Central memory CD8-positive, alpha-beta T cell (primary cell): ENCODE results near the gene RASAL2.

Source experiments
- ATAC-seq: fragments of 150-1000 bp; cut with Tn5 transposase; replicated peaks from 2 replicates; pipeline ENCODE4 v1.10.0; 2022; ENCODE audit warnings: mild to moderate bottlenecking, moderate FRiP score, moderate number of reproducible peaks; ENCODE audit not compliant: poor library complexity, severe bottlenecking; ENCODE audit errors: extremely low read depth
- DNase-seq, 2 donors: peaks; one replicate each; pipeline ENCODE4 v3.0.0; 2021; ENCODE audit warnings: low spot score in 2 of 2
- H3K27ac Mint-ChIP-seq: one replicate; pipeline ENCODE4 v1.8.0; 2022; ENCODE audit warnings: low read depth, mild to moderate bottlenecking, moderate library complexity, mixed read lengths
- H3K27me3 Mint-ChIP-seq: one replicate; pipeline ENCODE4 v1.8.0; 2022; ENCODE audit warnings: mixed read lengths
- H3K36me3 Mint-ChIP-seq: one replicate; pipeline ENCODE4 v1.8.0; 2022; ENCODE audit warnings: mild to moderate bottlenecking, moderate library complexity, mixed read lengths; ENCODE audit not compliant: insufficient read depth
- H3K4me1 Mint-ChIP-seq: one replicate; pipeline ENCODE4 v1.8.0; 2022; ENCODE audit warnings: mixed read lengths
- H3K4me3 Mint-ChIP-seq: one replicate; pipeline ENCODE4 v1.8.0; 2022; ENCODE audit warnings: mild to moderate bottlenecking, moderate library complexity, mixed read lengths
- H3K9me3 Mint-ChIP-seq: one replicate; pipeline ENCODE4 v1.8.0; 2022; ENCODE audit warnings: mixed read lengths

Gene RASAL2

GRCh38 chr1:178160736-178161475, 67.0 kb downstream of the RASAL2 start:
- Mint-ChIP-seq H3K9me3 (no peaks in the 10 kb centered on the region), H3K36me3 (no peaks in the 10 kb centered on the region), H3K27ac (no peak overlapping the region), H3K4me1 (no peaks in the 10 kb centered on the region), H3K27me3 (no peaks in the 10 kb centered on the region), H3K4me3 (no peak overlapping the region)
- ATAC-seq, result no peak
- DNase-seq, result no peak

DNA sequence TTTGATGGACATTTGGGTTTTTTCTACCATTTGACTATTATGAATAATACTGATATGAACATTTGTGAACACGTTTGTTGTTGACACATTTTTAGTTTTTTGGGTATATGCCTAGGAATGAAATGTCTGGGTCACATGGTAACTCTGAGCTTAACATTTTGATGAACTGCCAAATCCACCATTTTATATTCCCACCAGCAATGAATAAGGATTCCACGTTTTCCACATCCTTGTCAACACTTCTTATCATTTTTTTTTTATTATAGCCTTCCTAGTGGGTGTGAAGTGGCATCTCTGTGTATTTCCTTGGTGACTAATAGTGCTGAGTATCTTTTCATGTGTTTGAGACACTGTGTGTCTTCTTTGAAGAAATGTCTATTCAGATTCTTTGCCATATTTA, 67.6 kb downstream of the RASAL2 start:
- Mint-ChIP-seq H3K36me3 (no peaks in the 10 kb centered on the region), H3K27ac (no peak overlapping the region), H3K4me3 (no peak overlapping the region), H3K4me1 (no peaks in the 10 kb centered on the region), H3K27me3 (no peaks in the 10 kb centered on the region), H3K9me3 (no peaks in the 10 kb centered on the region)
- no peak for ATAC-seq
- DNase-seq, result no peak

- no peaks in the 10 kb centered on the region for H3K36me3 Mint-ChIP-seq
- no peaks in the 10 kb centered on the region for H3K9me3 Mint-ChIP-seq
- no peak for ATAC-seq
Measured at GRCh38 chr1:178165196-178165595, 71.3 kb downstream of the RASAL2 start.

DNA sequence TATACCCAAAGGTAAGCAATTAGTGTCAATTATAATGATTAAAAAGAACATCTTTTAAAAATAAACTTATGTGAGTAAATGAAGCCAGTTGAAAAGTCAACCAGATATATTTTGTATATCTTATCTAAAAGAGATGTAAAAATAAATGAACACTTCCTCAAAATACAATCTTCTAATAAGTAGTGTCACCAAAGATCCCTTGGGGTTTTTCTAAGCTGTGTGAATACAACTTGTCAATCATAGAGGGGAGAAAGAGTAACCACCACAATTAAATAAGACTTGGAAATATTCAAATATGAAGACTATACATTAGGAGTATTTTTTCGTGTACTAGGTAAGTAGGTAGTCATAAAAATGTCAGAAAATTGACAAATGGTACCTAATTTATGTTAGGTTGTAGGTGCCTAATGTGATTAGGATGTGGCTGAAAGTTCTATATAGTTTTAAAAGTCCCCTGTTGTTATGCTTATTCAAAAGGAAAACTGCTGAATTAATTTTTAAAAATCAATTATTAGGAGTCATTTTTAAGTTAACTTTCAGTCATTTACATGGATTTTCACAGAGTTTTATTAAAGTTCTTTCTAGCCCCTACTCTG, 72.6 kb downstream of the RASAL2 start:
- Mint-ChIP-seq H3K4me3 (no peak overlapping the region), H3K36me3 (no peaks in the 10 kb centered on the region), H3K9me3 (no peaks in the 10 kb centered on the region), H3K27ac (no peak overlapping the region), H3K4me1 (no peaks in the 10 kb centered on the region), H3K27me3 (no peaks in the 10 kb centered on the region)
- ATAC-seq (no peak), DNase-seq (no peak)

More at GRCh38 chr1:178165196-178165595, 71.3 kb downstream of the RASAL2 start:
- no peak for DNase-seq
- no peaks in the 10 kb centered on the region for H3K27me3 Mint-ChIP-seq
- no peak overlapping the region for H3K4me3 Mint-ChIP-seq
- H3K27ac Mint-ChIP-seq, result no peak overlapping the region
- no peaks in the 10 kb centered on the region for H3K4me1 Mint-ChIP-seq

GRCh38 chr1:178168536-178168935, 74.6 kb downstream of the RASAL2 start:
- ATAC-seq, result no peak
- Mint-ChIP-seq H3K27ac (no peak overlapping the region), H3K36me3 (no peaks in the 10 kb centered on the region), H3K4me3 (no peak overlapping the region), H3K9me3 (no peaks in the 10 kb centered on the region), H3K27me3 (no peaks in the 10 kb centered on the region), H3K4me1 (no peaks in the 10 kb centered on the region)
- DNase-seq, result no peak

DNA sequence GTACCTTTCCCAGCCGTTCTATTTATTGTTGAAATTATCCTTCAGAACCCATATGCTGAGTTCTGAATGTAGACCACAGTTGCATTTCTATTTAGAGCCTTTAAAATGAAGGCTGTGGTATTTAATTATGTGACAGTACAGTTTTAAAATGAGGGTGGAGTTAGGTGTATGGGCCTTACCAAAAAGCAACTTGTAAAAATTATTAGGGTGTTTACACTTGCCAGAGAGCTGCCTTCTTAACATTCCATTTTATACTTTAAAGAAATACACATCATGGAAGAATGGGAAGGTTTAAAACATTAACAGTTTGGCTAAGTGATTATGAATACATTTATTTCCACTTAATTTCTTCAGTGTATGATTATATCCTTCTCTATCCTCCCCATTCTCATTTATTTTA, 75.7 kb downstream of the RASAL2 start:
- Mint-ChIP-seq H3K27ac (no peak overlapping the region), H3K4me1 (no peaks in the 10 kb centered on the region), H3K36me3 (no peaks in the 10 kb centered on the region), H3K27me3 (no peaks in the 10 kb centered on the region), H3K9me3 (no peaks in the 10 kb centered on the region), H3K4me3 (no peak overlapping the region)
- ATAC-seq (no peak), DNase-seq (no peak)

DNA sequence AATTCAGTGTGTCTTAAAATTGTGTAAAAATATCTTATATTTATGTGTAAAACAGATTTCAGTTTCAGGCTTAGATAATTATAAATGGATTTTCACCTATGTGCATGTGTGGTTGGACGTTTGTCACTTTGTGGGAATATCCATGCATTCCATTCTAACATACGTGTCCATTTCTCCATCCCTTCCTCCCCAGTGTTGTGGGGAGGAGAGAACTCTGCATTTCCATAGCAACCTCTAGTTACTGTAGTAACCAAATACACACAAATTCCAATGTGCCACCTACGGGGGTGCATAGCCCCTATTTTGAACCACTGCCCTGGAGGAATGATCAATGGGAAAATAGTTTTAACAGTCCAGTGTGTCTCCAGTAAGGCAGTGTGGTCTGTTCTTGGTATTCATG, 79.0 kb downstream of the RASAL2 start:
- Mint-ChIP-seq H3K36me3 (no peaks in the 10 kb centered on the region), H3K27me3 (no peaks in the 10 kb centered on the region), H3K4me1 (no peaks in the 10 kb centered on the region), H3K27ac (no peak overlapping the region), H3K9me3 (peaks cover 6% of the 10 kb centered on the region), H3K4me3 (no peak overlapping the region)
- DNase-seq (no peak), ATAC-seq (no peak)

DNA sequence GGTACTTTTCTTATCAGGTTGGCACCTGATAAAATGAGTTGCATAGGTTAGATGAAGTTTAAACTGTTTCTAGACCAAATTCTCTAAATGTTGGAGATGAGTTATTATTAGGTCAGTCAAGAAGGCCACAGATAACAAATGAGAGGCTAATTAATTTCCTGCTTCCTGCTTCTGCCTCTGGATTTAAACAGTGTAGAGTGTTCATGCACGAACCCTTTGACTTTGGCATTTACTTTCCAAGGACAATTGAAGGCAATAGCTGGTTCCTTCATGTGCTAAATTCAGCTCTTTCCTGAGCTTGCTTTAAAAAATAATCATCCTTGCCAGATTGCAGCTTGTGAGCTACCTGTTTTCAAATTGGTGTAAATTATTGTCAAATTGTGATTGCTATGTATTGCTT, 80.6 kb downstream of the RASAL2 start:
- no peak for ATAC-seq
- Mint-ChIP-seq H3K4me1 (no peaks in the 10 kb centered on the region), H3K36me3 (no peaks in the 10 kb centered on the region), H3K27me3 (no peaks in the 10 kb centered on the region), H3K9me3 (peaks cover 6% of the 10 kb centered on the region), H3K27ac (no peak overlapping the region), H3K4me3 (no peak overlapping the region)
- no peak for DNase-seq

DNA sequence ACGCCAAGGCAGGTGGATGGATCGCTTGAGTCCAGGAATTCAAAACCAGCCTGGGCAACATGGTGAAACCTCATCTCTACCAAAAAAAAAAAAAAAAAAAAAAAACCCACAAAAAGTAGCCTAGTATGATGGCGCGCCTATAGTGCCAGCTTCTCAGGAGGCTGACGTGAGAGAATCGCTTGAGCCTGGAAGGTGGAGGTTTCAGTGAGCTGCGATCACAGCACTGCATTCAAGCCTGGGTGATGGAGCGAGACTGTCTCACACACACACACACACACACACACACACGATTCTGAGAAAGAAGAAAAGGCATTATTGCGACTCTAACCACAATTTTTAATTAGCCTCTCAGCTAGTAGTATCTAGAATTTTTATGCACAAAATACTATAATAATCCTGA, 86.5 kb downstream of the RASAL2 start:
- no peaks in the 10 kb centered on the region for H3K4me1 Mint-ChIP-seq
- DNase-seq (no peak), ATAC-seq (no peak)
- no peak overlapping the region for H3K4me3 Mint-ChIP-seq
- H3K36me3 Mint-ChIP-seq, result no peaks in the 10 kb centered on the region
- H3K9me3 Mint-ChIP-seq, result peaks cover 6% of the 10 kb centered on the region
- no peaks in the 10 kb centered on the region for H3K27me3 Mint-ChIP-seq
- no peak overlapping the region for H3K27ac Mint-ChIP-seq

GRCh38 chr1:178183796-178184195, 89.9 kb downstream of the RASAL2 start:
- Mint-ChIP-seq H3K4me1 (no peaks in the 10 kb centered on the region), H3K9me3 (peaks cover 11% of the 10 kb centered on the region), H3K36me3 (no peaks in the 10 kb centered on the region), H3K27ac (no peak overlapping the region), H3K27me3 (no peaks in the 10 kb centered on the region), H3K4me3 (no peak overlapping the region)
- no peak for ATAC-seq
- DNase-seq, result no peak

DNA sequence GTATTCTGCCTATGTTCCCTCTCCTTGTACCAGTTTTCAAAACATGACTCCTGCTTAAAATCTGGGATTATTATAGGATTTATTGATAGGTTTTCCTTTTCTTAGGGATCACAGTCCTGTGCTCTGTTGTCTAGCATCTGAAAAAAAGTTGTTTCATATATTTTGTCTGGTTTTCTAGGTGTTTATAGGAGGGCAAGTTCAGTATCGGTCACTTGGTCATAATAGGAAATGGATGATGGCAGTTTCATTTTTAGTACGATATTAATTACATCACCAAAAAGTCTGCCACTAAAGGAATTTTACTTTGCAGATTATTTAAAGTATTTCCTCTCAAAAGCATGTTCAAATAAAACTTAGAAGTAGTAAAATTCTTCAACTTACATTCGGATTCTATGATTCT, 94.4 kb downstream of the RASAL2 start:
- Mint-ChIP-seq H3K4me1 (no peaks in the 10 kb centered on the region), H3K4me3 (no peak overlapping the region), H3K27me3 (no peaks in the 10 kb centered on the region), H3K9me3 (peaks cover 11% of the 10 kb centered on the region), H3K36me3 (no peaks in the 10 kb centered on the region), H3K27ac (no peak overlapping the region)
- no peak for ATAC-seq
- no peak for DNase-seq

DNA sequence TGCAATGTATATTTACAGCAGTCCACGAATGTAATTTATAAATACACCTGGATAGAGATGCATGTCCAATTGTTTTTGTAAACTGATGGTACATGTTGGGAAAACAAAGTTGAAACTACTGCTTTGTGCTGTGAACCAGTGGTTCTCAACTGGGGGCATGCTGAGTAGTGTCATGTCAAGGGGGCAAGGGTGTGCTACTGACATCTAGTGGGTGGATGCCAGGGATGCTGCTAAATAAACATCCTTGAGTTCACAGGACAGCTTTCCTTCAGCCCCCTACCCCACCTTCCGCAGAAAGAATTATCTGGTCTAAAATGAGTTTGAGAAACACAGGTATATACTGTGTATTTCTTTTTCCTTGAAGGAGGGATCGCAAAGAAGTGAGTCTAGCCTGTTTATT, 95.9 kb downstream of the RASAL2 start:
- no peak for DNase-seq
- H3K36me3 Mint-ChIP-seq, result no peaks in the 10 kb centered on the region
- H3K27ac Mint-ChIP-seq, result no peak overlapping the region
- H3K9me3 Mint-ChIP-seq, result peaks cover 11% of the 10 kb centered on the region
- H3K4me3 Mint-ChIP-seq, result no peak overlapping the region
- H3K4me1 Mint-ChIP-seq, result no peaks in the 10 kb centered on the region
- ATAC-seq, result no peak
- H3K27me3 Mint-ChIP-seq, result no peaks in the 10 kb centered on the region

- Mint-ChIP-seq H3K4me1 (no peaks in the 10 kb centered on the region), H3K4me3 (no peak overlapping the region), H3K9me3 (peaks cover 11% of the 10 kb centered on the region), H3K36me3 (no peaks in the 10 kb centered on the region), H3K27me3 (no peaks in the 10 kb centered on the region), H3K27ac (no peak overlapping the region)
- no peak for ATAC-seq
- no peak for DNase-seq
Measured at GRCh38 chr1:178190881-178191280, 97.0 kb downstream of the RASAL2 start.
